ENCODE measurements around the gene LIPG. TPM values are rescaled to one million over a fixed set of nuclear protein-coding genes. Genes with fewer than 3 reads are reported as not detected.

The LIPG gene
- total RNA-seq, 1 experiment from 2014 or later = 92.0 TPM

DNA sequence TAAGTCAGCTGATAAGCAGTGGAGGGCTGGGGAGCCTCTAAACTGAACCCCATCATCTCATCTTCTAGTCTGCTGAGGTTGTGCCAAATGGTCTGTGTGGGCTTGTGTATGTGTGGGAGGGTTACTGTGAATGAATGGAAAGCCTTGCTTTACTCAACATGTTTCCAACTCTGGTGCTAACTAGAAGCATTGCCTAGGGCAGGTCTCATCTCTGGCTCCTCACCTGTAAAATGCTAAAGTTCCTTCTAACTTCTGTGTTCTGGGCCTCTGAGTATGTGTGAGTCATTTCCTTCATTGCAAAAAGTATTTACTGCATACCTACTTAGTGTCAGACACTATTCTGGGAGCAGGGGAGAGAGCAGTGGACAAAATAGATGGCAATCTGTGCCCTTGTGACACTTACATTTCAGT, 1.3 kb downstream of the LIPG start:
- no peaks in the 10 kb centered on the region for H3K27me3 ChIP-seq (ENCODE audit: control insufficient read depth, insufficient read depth, low read length)
- no peaks in the 10 kb centered on the region for H3K36me3 ChIP-seq (ENCODE audit: control insufficient read depth, insufficient read depth, low read length)
- in situ Hi-C loops (cut with HindIII; ENCODE audit: low pct_unique_long_range_greater_than_20kb, low sequenced_read_pairs) (no loop called here), intact Hi-C loops (cut with micrococcal nuclease; ENCODE audit: unreplicated experiment) (no loop called here)
- TSS peak; percentile 66 for BruUV-seq (replicated peaks)
- no peaks in the 10 kb centered on the region for H3K9me3 ChIP-seq (ENCODE audit: control insufficient read depth, insufficient read depth, low read depth, low read length)
- H3K27ac ChIP-seq (ENCODE audit: low read length) = peak overlapping the region; percentile 54; the same call in 1 of the 2 replicates
- DNase-seq (ENCODE audit: low read depth, low spot score) = no peak
- H3K4me3 ChIP-seq (ENCODE audit: low read depth in 2 of 2, low read length in 2 of 2) = peak overlapping the region; percentile 50 to 84
- H3K4me1 ChIP-seq (ENCODE audit: control insufficient read depth, insufficient read depth, low read length) = no peaks in the 10 kb centered on the region; the same call in 1 of the 2 replicates
- POLR2A ChIA-PET = interaction anchor here (0.5 kb wide), 1 partner anchor 1160 kb away, joined by 5 read pairs; no protein-coding TSS in a partner anchor
- CTCF ChIA-PET = no interaction called here
- TF ChIP-seq POLR2AphosphoS5 (IDR thresholded peaks at IDR 0.05; ENCODE audit: low read depth, low read length) (no peak), SIN3A (IDR thresholded peaks at IDR 0.05; ENCODE audit: borderline replicate concordance, insufficient read depth, low read depth, low read length) (no peak), TCF7L2 (IDR thresholded peaks at IDR 0.05; ENCODE audit: low read depth, low read length) (no peak)
- TF ChIP-seq, protein P1, sequence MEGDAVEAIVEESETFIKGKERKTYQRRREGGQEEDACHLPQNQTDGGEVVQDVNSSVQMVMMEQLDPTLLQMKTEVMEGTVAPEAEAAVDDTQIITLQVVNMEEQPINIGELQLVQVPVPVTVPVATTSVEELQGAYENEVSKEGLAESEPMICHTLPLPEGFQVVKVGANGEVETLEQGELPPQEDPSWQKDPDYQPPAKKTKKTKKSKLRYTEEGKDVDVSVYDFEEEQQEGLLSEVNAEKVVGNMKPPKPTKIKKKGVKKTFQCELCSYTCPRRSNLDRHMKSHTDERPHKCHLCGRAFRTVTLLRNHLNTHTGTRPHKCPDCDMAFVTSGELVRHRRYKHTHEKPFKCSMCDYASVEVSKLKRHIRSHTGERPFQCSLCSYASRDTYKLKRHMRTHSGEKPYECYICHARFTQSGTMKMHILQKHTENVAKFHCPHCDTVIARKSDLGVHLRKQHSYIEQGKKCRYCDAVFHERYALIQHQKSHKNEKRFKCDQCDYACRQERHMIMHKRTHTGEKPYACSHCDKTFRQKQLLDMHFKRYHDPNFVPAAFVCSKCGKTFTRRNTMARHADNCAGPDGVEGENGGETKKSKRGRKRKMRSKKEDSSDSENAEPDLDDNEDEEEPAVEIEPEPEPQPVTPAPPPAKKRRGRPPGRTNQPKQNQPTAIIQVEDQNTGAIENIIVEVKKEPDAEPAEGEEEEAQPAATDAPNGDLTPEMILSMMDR (IDR thresholded peaks at IDR 0.05) = no peak
- TF ChIP-seq, protein P2, sequence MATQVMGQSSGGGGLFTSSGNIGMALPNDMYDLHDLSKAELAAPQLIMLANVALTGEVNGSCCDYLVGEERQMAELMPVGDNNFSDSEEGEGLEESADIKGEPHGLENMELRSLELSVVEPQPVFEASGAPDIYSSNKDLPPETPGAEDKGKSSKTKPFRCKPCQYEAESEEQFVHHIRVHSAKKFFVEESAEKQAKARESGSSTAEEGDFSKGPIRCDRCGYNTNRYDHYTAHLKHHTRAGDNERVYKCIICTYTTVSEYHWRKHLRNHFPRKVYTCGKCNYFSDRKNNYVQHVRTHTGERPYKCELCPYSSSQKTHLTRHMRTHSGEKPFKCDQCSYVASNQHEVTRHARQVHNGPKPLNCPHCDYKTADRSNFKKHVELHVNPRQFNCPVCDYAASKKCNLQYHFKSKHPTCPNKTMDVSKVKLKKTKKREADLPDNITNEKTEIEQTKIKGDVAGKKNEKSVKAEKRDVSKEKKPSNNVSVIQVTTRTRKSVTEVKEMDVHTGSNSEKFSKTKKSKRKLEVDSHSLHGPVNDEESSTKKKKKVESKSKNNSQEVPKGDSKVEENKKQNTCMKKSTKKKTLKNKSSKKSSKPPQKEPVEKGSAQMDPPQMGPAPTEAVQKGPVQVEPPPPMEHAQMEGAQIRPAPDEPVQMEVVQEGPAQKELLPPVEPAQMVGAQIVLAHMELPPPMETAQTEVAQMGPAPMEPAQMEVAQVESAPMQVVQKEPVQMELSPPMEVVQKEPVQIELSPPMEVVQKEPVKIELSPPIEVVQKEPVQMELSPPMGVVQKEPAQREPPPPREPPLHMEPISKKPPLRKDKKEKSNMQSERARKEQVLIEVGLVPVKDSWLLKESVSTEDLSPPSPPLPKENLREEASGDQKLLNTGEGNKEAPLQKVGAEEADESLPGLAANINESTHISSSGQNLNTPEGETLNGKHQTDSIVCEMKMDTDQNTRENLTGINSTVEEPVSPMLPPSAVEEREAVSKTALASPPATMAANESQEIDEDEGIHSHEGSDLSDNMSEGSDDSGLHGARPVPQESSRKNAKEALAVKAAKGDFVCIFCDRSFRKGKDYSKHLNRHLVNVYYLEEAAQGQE (IDR thresholded peaks at IDR 0.05; ENCODE audit: insufficient read depth in 1 of 2, low read depth in 2 of 2, low read length in 1 of 2) = no peak
- no peak for ATAC-seq

DNA sequence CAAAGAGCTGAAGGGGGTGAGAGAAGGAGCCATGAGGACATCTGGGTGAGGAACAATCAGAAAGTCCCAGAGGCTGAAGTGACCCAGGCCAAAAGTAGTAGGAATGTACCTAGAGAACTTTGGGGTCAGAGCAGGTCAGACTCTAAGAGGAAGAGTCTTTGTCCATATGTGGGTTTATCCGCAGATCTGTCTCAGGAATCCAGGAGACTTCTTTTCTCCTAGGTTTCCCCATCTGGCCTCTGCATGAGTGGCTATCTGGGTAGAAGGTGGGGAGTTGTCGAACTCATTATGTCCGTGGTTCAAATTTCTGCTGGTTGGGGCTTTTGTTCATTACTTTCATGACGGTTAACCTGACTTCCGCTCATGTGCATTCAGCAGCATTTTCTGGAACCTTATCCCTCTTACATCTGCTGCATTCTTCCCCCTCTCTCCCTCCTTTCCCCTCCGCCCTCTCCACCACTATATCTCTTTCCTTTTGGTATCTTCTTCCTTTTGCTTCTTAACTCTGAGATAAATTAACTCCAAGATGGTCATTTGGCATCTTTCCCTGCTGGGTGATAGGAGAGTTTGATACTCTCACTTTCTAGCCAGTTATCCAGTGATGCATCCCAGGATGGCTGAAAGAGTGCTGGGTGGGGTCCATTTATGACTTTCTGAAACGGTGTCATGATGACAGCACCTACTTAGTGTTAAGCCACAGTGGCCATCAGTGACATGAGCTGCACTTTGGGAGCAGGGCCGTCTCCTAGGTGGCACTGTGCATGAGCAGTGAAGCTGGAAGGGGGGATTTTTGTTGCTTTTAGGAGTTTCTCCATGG, 2.1 kb downstream of the LIPG start:
- no peak overlapping the region for H3K27ac ChIP-seq (ENCODE audit: low read length)
- ChIA-PET POLR2A (no interaction called here), CTCF (no interaction called here)
- no peaks in the 10 kb centered on the region for H3K27me3 ChIP-seq (ENCODE audit: control insufficient read depth, insufficient read depth, low read length)
- no peaks in the 10 kb centered on the region; the same call in 1 of the 2 replicates for H3K4me1 ChIP-seq (ENCODE audit: control insufficient read depth, insufficient read depth, low read length)
- intact Hi-C loops (cut with micrococcal nuclease; ENCODE audit: unreplicated experiment) = no loop called here
- TF ChIP-seq TCF7L2 (IDR thresholded peaks at IDR 0.05; ENCODE audit: low read depth, low read length) = no peak
- TF ChIP-seq, protein P1 (IDR thresholded peaks at IDR 0.05) = no peak
- TF ChIP-seq, protein P2 (IDR thresholded peaks at IDR 0.05; ENCODE audit: insufficient read depth in 1 of 2, low read depth in 2 of 2, low read length in 1 of 2) = no peak
- TF ChIP-seq POLR2AphosphoS5 (IDR thresholded peaks at IDR 0.05; ENCODE audit: low read depth, low read length) = no peak
- no peak for TF ChIP-seq SIN3A (IDR thresholded peaks at IDR 0.05; ENCODE audit: borderline replicate concordance, insufficient read depth, low read depth, low read length)
- no peak for DNase-seq (ENCODE audit: low read depth, low spot score)
- peak overlapping the region; percentile 50 to 84 for H3K4me3 ChIP-seq (ENCODE audit: low read depth in 2 of 2, low read length in 2 of 2)
- H3K9me3 ChIP-seq (ENCODE audit: control insufficient read depth, insufficient read depth, low read depth, low read length) = no peaks in the 10 kb centered on the region
- BruUV-seq (replicated peaks) = no TSS peak
- no peaks in the 10 kb centered on the region for H3K36me3 ChIP-seq (ENCODE audit: control insufficient read depth, insufficient read depth, low read length)
- in situ Hi-C loops (cut with HindIII; ENCODE audit: low pct_unique_long_range_greater_than_20kb, low sequenced_read_pairs) = no loop called here
- ATAC-seq = no peak
